ENCODE measurements around the gene PPP1R36. TPM values are rescaled to one million over a fixed set of nuclear protein-coding genes. Genes with fewer than 3 reads are reported as not detected.

PPP1R36 gene
- total RNA-seq, 1 experiment from 2014 or later = 0.50 TPM

GRCh38 chr14:64536488-64537245 lies 13.1 kb upstream of the PPP1R36 start:
- Mint-ChIP-seq H3K27me3 (ENCODE audit: low read depth) (peaks cover 2% of the 10 kb centered on the region; the same call in 1 of the 2 replicates), H3K4me3 (no peak overlapping the region), H3K27ac (peak overlapping the region in 1 of 3 experiments; percentile 43; a peak in 3 of 7 replicates), H3K36me3 (ENCODE audit: insufficient read depth in 1 of 3, low read depth in 3 of 3) (peaks cover 11 to 14% (median 13%) of the 10 kb centered on the region in 3 experiments; a peak in 6 of 7 replicates), H3K9me3 (peaks cover 14% of the 10 kb centered on the region in 2 experiments), H3K4me1 (peaks cover 16% of the 10 kb centered on the region in 2 experiments)
- Histone ChIP-seq H3K4ac (ENCODE audit: low read depth, low read length) (no peak overlapping the region), H2BK15ac (ENCODE audit: low read depth, low read length) (no peak overlapping the region), H4K8ac (replicated peaks; ENCODE audit: insufficient read length, low read depth, low read length) (no peak overlapping the region), H3K9me3 (ENCODE audit: control insufficient read depth, low read depth, low read length) (no peaks in the 10 kb centered on the region), H3K4me2 (ENCODE audit: insufficient read depth, insufficient read length, low read length) (no peak overlapping the region), H3K18ac (ENCODE audit: insufficient read length, low read depth, low read length) (no peak overlapping the region), H3K79me1 (ENCODE audit: insufficient read depth, low read depth, low read length, poor library complexity, severe bottlenecking) (no peaks in the 10 kb centered on the region), H3K23ac (ENCODE audit: insufficient read length, low read depth, low read length) (no peak overlapping the region), H3K27me3 (ENCODE audit: insufficient read depth, low read length) (no peaks in the 10 kb centered on the region), H2BK20ac (ENCODE audit: low read depth, low read length, poor library complexity, severe bottlenecking) (no peak overlapping the region), H3K14ac (ENCODE audit: insufficient read depth, low read length) (no peak overlapping the region), H2AK5ac (ENCODE audit: insufficient read length, low read length) (no peak overlapping the region), H3T11ph (ENCODE audit: low read length) (no peak overlapping the region), H2BK120ac (ENCODE audit: low read depth, low read length, poor library complexity, severe bottlenecking) (no peak overlapping the region), H2BK12ac (ENCODE audit: insufficient read length, low read depth, low read length) (no peak overlapping the region), H4K91ac (ENCODE audit: insufficient read length, low read depth, low read length) (no peak overlapping the region), H3K23me2 (ENCODE audit: insufficient read length, low read depth, low read length, poor library complexity, severe bottlenecking) (no peaks in the 10 kb centered on the region), H3K56ac (ENCODE audit: insufficient read length, low read depth, low read length) (no peak overlapping the region), H2AFZ (ENCODE audit: low read length) (no peak overlapping the region), H3K27ac (ENCODE audit: insufficient read length, low read depth, low read length) (no peak overlapping the region), H3K79me2 (ENCODE audit: insufficient read depth, low read length) (no peaks in the 10 kb centered on the region), H3K4me1 (ENCODE audit: insufficient read depth, low read length) (no peaks in the 10 kb centered on the region), H4K20me1 (ENCODE audit: control insufficient read depth, insufficient read depth, insufficient read length) (no peaks in the 10 kb centered on the region), H2BK5ac (ENCODE audit: insufficient read length, low read length) (no peak overlapping the region), H3K9ac (ENCODE audit: extremely low read depth, insufficient read length, low read length) (no peak overlapping the region), H4K5ac (ENCODE audit: insufficient read length, low read depth, low read length) (no peak overlapping the region)
- no CpG with 5 or more reads among the region's 4 CpGs for WGBS (ENCODE audit: extremely low coverage, insufficient read length, low lambda C conversion rate)
- no peak for TF ChIP-seq CTCF (conservative IDR thresholded peaks at IDR 0.05)
- DNase-seq = no peak

All from H9 (cell line).